SH-SY5Y (cell line): ENCODE measurements around the gene ADGRG3.

Experiments
- GATA2 ChIP-seq: IDR thresholded peaks from 2 replicates; pipeline ENCODE4 v1.6.1; 2011; ENCODE audit warnings: mild to moderate bottlenecking, low read depth, low read length
- GATA3 ChIP-seq: IDR thresholded peaks from 2 replicates; pipeline ENCODE4 v1.6.1; 2011; ENCODE audit warnings: low read depth, mild to moderate bottlenecking, low read length, moderate library complexity

DNA sequence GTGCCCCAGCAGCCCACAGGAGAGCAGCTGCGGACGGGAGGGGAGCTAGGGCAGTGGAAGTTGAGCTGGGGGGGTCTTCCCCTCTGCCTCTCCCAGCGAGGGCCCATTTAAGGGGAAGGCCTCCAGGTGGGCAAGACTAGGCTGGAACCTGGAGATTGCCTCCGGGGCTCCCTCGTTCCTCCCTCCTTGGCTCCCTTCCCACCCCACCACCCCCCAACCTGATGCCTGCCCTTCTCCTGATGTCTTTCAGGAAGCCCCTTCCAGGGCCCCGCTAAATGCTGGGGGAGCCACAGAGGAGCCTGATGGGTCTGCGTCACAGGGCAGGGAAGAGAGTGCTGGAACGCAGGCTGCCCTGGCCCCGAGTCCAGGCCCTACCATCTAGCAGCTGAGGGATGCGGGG lies 22.9 kb upstream of the ADGRG3 start:
- TF ChIP-seq GATA3 (no peak), GATA2 (no peak)
